22Rv1 (cell line): ENCODE data around the gene HOXC12.

ENCODE experiments used
- CTCF ChIP-seq: fragments of 450-650 bp; IDR thresholded peaks from 2 replicates; pipeline ENCODE4 v1.5.1; 2017; ENCODE audit warnings: mild to moderate bottlenecking
- ZFX ChIP-seq: fragments of 450-650 bp; IDR thresholded peaks from 2 replicates; pipeline ENCODE4 v1.6.1; 2017; ENCODE audit warnings: antibody characterized with exemption, borderline replicate concordance

GRCh38 chr12:53916788-53917655, 37.7 kb upstream of the HOXC12 start:
- TF ChIP-seq CTCF = no peak
- no peak for TF ChIP-seq ZFX
